HFFc6 (cell line): ENCODE measurements around the gene KRTAP5-8. TPM values are rescaled to one million over a fixed set of nuclear protein-coding genes. Genes with fewer than 3 reads are reported as not detected.

Experiments used
- total RNA-seq, 6 experiments: library from RNA; stranded (reverse); fragmentation: NEBNext Ultra II Directional; extraction: Animal tissue kit (Norgen Biotek cat#: 25700); gene quantifications; 2 replicates in 1 of 6; 3 replicates in 5 of 6; pipeline ENCODE4 v1.2.3, GENCODE V29; 2021

KRTAP5-8 gene
- total RNA-seq, 6 experiments from 2014 or later: not detected

Other genes with a start within 250 kb of the KRTAP5-8 start
- 10 to 100 TPM; 44.6 to 55.9 (median 48.9) TPM for gene DHCR7, start 89.6 kb upstream of the KRTAP5-8 start, total RNA-seq
- gene NADSYN1, start 84.8 kb upstream of the KRTAP5-8 start, total RNA-seq: 10 to 100 TPM; 39.3 to 48.0 (median 46.7) TPM
- gene KRTAP5-7, start 10.8 kb upstream of the KRTAP5-8 start, total RNA-seq: not detected
- under 1 TPM in 1 of 6 experiments, not detected in 5; 0.26 TPM for gene KRTAP5-9, start 10.4 kb downstream of the KRTAP5-8 start, total RNA-seq
- gene KRTAP5-10, start 27.5 kb downstream of the KRTAP5-8 start, total RNA-seq: not detected
- gene KRTAP5-11, start 44.9 kb downstream of the KRTAP5-8 start, total RNA-seq: not detected